ENCODE results near the gene CD300LB.

- no peak for TF ChIP-seq CTCF (IDR thresholded peaks at IDR 0.05)
- no peak for TF ChIP-seq POLR2AphosphoS5 (IDR thresholded peaks at IDR 0.05)
- no peak for TF ChIP-seq POLR2A (IDR thresholded peaks at IDR 0.05)
Observed at GRCh38 chr17:74525781-74526288, 5.4 kb downstream of the CD300LB start.

All from sigmoid colon (tissue), 4 donors.